HG03066 (cell line): ENCODE data around the gene AUTS2.

Source experiments
- ATAC-seq: cut with Tn5 transposase; IDR thresholded peaks from one replicate; pipeline ENCODE4 v1.9.1; 2021; ENCODE audit warnings: low read depth; ENCODE audit not compliant: unreplicated experiment

The AUTS2 gene

GRCh38 chr7:69912141-69912540 lies 313.9 kb downstream of the AUTS2 start:
- no peak for ATAC-seq

- ATAC-seq, result no peak
These were observed 314.6 kb downstream of the AUTS2 start for GRCh38 chr7:69912846-69913245.

DNA sequence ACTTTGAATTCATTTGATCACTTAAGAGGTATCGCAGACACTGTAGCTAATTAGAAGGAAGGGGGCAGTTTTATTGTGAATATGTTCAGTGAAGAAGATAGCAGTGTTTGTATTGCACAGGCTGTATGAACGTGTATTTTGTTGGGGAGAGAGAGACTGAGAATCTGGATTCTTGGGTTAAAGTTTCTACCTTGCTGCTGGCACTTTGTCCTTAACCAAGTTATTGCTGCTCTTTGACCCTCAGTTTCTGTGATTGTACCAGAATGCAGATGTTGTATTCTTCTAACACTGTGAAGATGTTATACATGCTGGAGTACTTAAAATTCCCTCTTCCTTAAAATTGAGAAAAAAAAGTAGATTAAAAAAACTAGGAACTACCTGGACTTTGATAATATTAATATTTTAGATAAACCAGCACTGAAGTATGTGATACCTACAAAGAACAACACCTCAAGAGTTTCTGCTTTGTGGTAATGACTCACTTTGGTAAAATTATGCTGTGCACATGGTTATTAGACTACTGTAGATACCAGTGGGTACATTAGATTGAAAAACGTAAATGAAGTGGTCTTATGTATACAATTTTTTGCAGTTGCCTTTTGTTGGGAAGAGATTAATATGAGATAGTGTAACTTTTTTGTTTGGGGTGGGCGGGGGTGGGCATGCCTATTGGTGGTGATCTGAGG lies 321.3 kb downstream of the AUTS2 start:
- no peak for ATAC-seq

- ATAC-seq, result no peak
These were observed 322.5 kb downstream of the AUTS2 start for GRCh38 chr7:69920797-69921196.

DNA sequence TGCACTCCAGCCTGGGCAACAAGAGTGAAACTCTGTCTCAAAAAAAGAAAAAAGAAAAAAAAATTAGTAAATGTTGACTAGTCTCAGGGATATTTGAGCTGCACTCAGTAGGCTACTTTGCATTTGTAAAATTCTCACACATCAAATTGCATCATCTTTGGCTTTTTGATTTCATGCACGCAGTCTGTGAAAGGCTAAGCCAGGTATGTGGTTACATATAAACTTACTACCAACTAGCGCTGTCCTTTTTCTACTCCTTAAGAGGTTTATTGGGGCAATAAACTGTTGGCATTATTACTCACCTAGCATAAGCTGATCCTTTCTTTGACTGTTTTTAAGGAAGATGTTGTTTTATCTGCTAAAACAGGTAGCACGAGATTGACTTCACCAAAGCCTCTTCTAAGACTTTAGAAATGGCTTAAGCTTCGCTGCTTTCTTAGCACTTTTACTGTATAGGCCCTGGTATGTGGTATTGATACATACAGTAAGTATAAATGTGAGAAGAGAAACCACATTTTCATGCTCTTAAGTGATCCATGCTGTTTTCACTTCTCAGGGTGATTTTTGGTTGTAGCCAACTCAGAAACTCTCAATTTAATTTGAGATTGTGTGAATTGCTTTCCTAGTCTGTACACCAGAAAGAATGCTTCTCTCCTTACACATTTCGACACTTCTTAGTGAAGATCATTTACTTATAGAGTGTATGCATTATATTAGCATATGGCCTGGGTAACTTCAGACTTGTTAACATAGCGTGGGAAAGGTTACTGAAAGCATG lies 323.9 kb downstream of the AUTS2 start:
- peak; percentile 91 for ATAC-seq

DNA sequence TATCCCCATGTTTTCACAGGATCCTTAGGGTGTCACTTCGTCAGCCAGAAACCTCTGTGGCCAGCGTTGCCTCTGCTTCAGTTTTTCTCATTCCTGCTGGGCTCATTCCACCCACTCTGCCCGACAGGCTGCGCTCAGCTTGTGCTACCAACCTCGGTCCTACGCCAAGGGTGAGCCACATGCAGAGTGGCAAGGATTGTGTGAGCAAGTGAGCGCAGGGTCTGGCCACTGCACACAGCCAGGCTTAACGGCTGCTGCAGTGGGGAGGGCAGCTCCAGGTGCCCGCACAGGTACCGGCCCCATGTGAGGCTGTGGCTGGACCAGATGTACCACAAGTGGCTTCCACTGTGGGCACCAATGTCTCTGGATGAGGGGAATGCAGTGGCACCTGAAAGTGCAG lies 329.2 kb downstream of the AUTS2 start:
- ATAC-seq, result no peak

- ATAC-seq, result no peak
These were observed 330.3 kb downstream of the AUTS2 start for GRCh38 chr7:69928621-69929020.

DNA sequence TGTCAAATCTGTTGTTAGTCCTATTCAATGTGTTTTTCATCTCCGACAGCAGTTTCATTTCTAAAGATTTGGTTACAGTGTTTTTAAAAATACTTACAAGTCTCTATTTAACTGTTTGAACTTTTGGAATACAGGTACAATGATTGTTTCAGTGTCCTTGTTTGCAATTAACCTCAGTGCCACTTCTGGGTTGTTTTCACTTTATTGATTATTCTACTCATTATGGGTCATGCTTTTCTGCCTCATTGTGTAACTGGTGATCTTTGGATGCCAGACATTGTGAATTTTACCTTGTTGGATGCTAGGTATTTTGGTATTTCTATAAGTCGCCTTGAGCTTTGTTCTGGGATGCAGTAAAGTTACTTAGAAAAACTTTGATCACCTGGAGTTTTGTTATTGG lies 331.3 kb downstream of the AUTS2 start:
- no peak for ATAC-seq

DNA sequence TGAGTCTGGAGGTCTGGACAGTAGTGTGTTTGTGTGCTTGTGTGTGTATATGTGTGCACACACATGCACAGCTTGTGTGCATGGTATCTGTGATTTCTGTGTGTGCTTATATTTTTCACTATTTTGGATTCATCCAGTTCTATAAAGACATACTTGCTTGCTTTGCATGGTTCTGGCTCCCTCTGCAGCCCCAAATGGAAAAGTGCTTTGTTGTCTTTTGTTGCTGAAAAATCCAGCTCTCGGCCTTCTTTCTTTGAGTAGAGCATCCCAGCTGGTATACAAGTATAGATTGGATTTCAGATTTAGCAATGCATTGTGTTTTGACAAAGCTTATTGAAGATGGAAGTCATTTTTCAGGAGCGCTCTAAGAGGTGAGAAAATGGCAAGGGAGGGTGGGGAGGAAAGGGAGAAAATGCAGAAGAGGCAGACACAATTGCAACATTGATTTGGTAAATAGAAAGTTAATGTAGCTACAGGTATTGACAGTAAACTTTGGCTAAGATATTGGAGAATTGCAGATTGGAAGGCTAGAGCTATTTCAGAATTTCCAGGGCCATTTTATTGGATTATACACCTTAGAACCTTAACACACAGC lies 333.9 kb downstream of the AUTS2 start:
- ATAC-seq, result no peak

GRCh38 chr7:69934144-69934903 lies 336.0 kb downstream of the AUTS2 start:
- no peak for ATAC-seq

GRCh38 chr7:69935107-69935506 lies 336.8 kb downstream of the AUTS2 start:
- ATAC-seq, result no peak

DNA sequence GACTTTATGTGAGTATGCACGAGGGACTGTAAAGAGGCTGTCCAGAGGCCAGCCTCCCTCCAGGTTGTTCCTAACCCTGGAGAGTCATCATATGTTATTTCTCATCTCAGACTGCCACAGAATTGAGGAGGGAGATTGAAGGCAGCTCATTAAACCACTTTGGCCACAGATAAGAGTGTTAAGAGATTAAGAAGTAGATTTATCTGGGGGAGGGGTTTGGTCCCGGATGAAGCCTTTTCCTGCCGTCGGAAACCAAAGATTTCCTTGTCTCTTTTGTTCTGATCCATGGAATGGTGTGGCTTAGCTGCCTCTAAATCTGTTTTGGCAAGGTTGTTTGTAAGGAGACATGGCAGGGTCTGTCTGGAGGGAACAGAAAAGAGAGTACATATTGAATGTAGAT lies 338.8 kb downstream of the AUTS2 start:
- no peak for ATAC-seq

DNA sequence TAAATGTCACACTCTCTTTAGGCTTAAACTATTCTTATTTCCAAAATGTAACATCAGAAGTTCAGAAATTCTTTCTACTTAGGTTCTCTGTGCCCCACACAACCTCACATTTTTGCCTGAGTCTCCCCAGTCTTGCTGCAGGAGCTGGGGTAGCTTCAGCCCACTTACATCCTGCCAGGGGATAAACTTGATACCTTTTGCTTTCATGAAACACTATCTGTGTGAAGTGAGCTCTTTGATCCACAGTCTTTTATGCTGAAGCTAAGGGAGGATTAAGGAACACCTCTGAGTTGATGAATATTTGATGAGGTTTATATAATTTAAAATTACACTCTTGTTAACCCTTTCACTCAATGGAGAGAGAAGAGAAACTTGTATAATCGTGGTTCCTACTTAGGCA lies 341.0 kb downstream of the AUTS2 start:
- no peak for ATAC-seq

- no peak for ATAC-seq
These were observed 342.9 kb downstream of the AUTS2 start for GRCh38 chr7:69941077-69941651.

- no peak for ATAC-seq
These were observed 344.3 kb downstream of the AUTS2 start for GRCh38 chr7:69942573-69942972.

DNA sequence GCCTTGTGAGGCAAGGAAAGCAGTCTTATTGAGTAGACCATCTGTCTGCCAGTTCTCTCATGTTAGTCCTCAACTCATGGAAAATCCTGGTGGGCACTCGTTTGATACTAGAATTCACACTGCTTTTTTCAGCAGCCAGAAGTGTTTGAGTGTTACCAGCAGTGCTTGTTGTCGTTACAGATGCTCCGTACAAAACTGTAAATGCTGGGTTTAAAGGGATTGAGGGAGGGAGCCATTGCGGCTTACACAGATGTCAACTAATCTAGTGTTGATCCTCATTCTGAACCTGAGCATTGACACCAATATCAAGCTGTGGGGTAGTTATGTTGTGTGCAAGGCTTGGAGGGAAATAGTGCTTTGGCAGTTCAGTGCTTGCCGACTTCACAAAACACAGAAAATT lies 348.6 kb downstream of the AUTS2 start:
- no peak for ATAC-seq

DNA sequence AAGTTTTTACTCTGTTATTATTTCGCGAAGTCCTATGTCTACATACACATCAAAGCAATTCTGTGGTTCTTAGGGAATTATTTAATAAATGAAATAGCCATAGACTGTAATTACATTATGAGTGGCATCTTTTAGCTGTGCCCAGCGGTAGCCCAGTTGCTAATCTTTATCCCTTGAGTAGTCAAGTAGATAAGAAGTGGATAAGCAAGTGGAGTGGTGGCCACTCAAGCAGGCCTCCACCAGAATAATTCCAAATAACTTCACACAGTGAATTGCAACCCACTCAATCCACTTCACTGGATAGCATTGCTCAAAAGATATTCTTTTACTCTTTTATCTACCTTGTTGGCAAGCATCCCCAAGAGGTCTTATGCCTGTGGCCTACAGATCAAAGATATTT lies 349.7 kb downstream of the AUTS2 start:
- no peak for ATAC-seq

DNA sequence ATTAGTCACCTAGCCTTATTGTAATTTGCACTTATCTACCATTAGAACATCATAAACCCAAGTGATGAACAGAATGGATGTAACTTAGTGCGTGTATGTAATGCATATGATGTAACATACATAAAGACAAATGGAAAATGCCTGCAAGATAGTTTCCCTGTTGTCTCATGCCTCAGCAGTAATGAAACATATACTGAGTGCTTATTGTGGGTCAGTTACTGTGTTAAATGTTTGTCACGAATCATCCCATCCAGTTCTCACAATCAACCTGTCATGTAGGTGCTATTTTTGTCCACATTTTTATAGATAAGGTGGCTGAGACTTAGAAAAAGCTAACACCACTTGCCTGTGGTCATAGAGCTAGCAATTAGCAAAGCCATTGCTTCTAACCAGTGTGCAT lies 350.8 kb downstream of the AUTS2 start:
- ATAC-seq, result no peak

GRCh38 chr7:69951458-69951857 lies 353.2 kb downstream of the AUTS2 start:
- no peak for ATAC-seq

GRCh38 chr7:69953136-69954067 lies 355.1 kb downstream of the AUTS2 start:
- no peak for ATAC-seq
